H4 (cell line): ENCODE measurements around the gene OTC. TPM values are rescaled to one million over a fixed set of nuclear protein-coding genes. Genes with fewer than 3 reads are reported as not detected.

Experiments used
- DNase-seq: peaks from one replicate; pipeline ENCODE4 v3.0.0-alpha.2; 2015; ENCODE audit warnings: low spot score
- total RNA-seq: library from RNA; depleted of rRNA; stranded (reverse); fragments of >200 nt; shearing (Covaris generic); gene quantifications from 2 replicates; pipeline ENCODE4 v1.2.3, GENCODE V29; 2014

The OTC gene
- total RNA-seq, 1 experiment from 2014 or later: not detected

- DNase-seq: no peak
Observed at GRCh38 chrX:38357747-38358673, 5.6 kb downstream of the OTC start.

DNA sequence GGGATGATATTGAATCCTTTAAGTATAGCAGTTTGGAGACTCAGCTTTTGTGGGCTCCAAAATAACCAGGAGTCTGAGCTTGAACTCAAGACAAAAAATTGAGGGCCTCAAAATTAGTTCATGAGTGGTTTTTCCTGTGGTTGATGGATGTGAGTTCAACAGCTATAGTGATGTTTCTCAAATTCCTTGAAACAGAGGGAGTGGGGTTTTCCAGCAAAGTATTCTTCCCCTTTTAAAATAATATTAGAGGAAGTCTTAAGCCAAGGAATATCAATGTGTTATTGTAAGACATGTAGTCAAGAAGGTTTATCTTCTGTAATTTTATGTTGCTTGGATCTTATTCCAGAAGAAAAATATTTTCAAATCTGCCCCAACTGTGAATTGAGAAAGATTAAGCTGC, 10.6 kb downstream of the OTC start:
- no peak for DNase-seq

GRCh38 chrX:38365954-38366353, 13.6 kb downstream of the OTC start:
- DNase-seq: no peak

DNA sequence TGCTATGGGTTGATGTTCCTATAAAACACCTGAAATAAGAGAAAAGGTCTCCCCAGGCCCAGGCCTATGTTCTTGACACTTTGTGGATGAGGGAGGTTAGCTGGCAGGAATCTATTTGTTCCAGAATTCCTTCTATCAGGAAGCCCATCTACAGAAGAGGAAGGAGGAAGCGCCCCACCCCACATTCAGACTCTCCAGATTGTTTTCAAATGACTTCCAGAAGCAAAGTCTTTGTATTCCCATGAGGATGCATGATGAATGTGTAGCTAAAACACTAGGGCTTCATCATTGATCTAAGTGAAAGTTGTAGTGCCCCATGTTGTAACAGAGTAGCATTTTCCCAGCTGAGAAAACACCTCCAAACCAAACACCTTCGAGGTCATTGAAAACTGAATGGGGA, 16.4 kb downstream of the OTC start:
- DNase-seq: no peak

GRCh38 chrX:38371641-38372040, 19.2 kb downstream of the OTC start:
- no peak for DNase-seq

GRCh38 chrX:38374431-38374830, 22.0 kb downstream of the OTC start:
- DNase-seq: no peak

DNA sequence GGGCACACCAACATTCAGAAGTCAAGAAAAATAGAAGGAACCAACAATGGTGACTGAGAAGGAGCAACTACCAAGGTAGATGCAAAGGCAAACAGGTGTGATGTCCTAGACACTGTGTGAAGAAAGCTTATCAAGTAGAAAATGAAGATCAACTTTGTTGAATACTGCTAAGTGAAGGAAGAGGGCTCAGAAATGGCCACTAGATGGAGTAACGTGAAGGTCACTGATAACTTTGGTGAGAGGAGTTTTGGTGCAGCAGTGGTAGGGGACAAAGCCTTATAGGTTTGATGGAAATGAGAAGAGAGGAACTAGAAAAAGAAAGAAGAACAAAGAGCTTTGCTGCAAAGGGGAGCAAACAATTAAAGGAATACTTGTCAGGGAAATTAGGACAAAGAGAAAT, 23.5 kb downstream of the OTC start:
- DNase-seq: no peak

DNA sequence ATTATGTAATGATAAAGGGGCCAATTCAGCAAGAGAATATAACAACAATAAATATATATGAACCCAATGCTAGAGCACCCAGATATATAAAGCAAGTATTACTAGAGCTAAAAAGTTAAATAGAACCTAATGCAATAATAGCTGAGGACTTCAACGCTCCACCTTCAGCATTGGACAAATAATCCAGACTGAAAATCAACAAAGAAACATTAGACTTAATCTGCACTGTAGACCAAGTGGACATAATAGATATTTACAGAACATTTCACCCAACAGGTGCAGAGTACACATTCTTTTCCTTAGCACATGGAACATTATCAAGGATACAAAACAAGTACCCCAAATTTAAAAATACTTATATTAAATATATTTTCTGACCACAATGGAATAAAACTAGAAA, 24.3 kb downstream of the OTC start:
- no peak for DNase-seq

GRCh38 chrX:38379088-38379487, 26.7 kb downstream of the OTC start:
- no peak for DNase-seq

DNA sequence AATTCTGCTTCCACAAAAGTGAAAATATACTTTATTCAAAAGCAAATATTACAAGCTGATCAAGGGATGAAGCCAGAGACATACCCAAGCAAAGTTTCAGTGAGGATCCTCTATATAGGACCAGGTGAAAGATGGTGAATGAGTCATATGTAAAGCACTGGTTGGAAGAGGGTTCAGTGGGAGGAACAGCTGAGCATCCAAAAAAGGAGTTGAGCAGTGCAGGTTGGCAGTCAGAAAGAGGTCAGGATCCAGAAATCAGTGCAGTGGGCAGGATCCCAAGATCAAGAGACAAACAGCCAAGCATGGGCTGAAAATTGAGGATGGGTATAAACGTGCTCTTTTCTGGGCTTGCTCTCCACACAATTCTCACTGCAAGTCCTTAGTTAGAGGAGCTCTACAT, 30.3 kb downstream of the OTC start:
- no peak for DNase-seq

- no peak for DNase-seq
Observed at GRCh38 chrX:38400389-38400910, 48.0 kb downstream of the OTC start.

GRCh38 chrX:38402118-38402517, 49.7 kb downstream of the OTC start:
- no peak for DNase-seq

DNA sequence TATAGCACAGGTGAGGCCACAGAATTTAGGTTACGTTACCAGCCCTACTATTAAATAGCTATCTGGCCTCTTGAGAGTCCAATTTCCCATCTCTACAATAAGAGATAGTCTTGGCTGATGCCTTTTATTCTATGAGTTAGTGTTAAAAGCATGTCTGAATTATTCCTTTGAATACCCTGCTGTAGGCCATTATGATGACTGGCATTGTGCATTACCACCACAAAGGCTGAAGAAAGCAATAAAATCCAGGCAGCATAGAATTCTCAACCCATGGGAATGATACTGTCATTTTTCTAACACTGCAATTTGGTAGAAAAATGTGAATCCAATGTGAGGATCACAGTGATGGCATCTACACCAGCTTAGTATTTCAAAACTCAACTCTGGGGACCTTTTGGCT, 51.4 kb downstream of the OTC start:
- DNase-seq: no peak

DNA sequence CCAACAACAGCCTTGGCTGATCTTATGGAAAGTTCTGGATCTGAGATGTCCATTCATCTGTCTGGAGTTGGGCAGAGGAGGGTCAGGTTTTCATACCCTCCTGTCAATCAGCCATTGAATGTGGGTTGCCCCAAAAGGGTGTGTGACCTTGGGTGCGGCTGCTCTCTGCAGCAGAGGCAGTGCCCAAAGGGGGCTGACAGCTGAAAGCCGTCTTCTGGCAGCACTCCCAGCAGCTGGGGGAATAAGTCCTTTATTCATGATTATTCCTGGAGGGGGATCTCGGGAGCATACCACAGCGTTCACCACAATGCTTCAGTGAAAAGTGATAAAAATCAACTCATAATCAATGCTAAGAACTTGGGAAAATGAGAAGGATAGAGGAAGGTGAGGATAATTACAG, 54.7 kb downstream of the OTC start:
- DNase-seq: no peak

DNA sequence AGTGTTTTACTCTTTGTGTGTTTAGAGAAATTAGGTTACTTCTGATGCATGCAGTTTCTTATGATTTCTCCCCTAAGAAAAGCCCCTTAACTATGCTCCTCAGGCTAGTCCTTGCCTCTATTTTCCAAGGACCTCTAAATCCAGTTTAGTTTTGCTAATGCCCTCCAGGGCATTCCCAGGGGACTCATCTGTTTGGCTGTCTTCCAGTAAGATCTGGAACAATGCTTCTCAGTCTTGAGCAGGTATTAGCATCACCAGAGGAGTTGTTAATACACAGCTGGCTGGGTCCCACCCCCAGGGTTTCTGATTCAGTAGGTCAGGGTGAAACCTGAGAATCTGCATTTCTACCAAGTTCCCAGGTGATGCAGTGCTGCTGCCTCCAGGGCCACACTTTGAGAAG, 56.9 kb downstream of the OTC start:
- DNase-seq: no peak

DNA sequence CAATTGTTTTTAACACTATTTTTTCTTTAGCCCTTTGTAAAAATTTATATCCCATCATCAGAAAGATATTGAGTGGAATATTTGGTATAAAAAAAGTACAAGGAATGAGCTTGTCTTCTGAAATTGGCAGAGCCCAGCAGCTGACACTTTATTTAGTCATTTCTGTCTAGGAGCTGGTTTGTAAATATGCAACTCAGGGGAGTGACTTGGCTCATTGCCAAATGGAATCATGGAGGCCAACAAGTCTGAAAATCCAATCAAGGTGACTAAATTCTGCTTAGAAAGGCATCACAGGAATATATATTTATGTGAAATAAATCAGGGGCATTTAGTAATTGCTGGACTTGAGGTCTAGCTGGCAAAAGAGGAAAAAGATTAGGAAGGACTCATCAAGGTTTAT, 74.4 kb downstream of the OTC start:
- peak; percentile 14 for DNase-seq

- DNase-seq: no peak
Observed at GRCh38 chrX:38431525-38431924, 79.1 kb downstream of the OTC start.

DNA sequence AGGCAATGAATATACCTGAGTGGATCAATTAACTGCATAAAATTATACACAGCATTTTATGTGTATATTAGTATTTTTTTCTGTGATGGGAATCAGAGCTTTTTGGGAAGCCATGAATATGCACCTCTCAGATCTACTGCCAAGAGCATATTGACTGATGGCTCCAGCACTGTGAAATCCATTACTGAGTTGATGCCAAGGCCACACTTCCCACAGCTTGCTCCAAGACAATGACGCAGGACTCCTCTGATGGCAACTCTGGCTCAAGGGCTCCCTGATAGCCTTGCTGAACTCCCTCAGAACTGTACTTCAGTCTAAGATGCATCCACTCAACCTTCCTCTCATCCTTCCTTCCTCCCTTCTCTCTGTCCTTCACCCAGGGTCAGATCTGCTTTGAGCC, 82.7 kb downstream of the OTC start:
- DNase-seq: no peak

DNA sequence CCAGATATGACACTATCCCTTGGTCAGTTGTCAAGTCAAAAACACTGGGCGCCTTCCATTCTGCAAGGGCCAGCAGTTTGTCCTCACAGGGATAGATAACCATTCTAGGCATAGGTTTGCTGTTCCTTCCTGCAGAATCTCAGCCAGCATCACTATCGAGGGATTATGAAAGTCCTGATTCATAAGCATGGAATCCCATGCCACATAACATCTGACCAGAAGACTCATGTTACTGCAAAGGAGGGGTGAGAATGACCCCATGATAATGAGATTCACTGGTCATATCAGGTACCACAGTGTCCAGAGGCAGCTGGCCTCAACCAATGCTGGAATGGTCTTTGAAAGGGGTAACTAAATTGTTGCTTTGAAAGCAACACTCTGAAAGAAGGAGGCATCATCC, 84.7 kb downstream of the OTC start:
- no peak for DNase-seq

DNA sequence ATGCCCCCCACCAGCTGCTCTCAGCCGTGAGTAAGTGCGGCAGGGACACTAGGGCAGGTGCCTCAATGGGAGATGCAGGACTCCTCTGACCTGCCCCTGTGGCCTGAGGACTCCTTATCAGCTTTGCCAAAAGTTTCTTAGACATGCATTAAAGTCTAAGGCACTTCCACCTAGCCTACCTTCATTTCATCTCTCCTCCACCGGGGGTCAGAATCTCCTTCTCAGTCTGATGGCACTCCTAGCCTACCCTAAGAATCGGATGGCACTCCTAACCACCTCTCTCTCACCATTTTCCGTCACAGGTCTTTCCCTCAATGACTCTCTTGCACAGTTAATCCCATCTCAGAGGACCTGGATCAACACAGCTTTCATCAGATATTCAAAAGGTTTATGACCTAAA, 85.9 kb downstream of the OTC start:
- no peak for DNase-seq

DNA sequence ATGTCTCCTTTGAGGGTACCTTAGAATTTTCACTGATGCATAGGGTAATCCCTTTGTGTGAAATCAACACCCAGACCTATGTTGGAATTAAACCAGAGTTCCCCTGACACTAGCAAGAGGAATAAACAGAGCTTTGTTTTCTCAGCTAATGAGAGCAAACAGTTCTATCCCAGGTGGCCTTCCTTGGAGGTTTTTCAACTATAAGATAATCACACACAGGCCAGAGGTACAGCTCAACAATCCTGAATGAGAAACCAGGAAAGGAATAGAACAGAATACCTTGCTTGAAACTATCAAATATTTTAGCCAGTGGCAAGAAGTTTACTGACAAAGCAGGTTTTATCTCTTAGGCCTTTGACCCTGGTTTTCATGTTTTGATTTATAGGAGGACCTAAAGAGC, 100.2 kb downstream of the OTC start:
- DNase-seq: no peak

DNA sequence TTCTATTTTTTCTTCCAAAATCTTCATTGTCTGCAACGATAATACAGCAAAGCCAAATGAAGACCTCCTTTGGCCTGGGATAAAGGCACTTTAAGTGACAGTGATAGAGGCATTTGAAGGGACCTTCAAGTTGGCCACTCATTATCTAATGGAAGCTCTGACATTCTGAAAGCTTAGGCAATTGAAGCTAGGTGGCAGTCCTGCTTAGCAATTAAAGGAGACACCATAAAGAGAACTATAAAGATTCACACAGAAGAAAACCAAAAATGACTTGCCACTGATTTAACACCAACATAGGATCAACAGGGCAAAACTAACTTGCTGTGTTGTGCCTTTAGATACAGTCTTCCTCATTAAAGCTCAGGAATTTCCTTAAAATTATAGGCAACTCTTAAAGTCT, 105.7 kb downstream of the OTC start:
- DNase-seq: no peak

- DNase-seq: no peak
Observed at GRCh38 chrX:38462257-38462656, 109.9 kb downstream of the OTC start.

GRCh38 chrX:38465686-38466085, 113.3 kb downstream of the OTC start:
- DNase-seq: no peak
